Mucosa of gallbladder (tissue), 1 donor: ENCODE data around the gene PTGR3. TPM values are rescaled to one million over a fixed set of nuclear protein-coding genes. Genes with fewer than 3 reads are reported as not detected.

ENCODE experiments used
- DNase-seq: peaks from one replicate; pipeline ENCODE4 v3.0.0-alpha.2; 2020; ENCODE audit warnings: low spot score
- total RNA-seq: library from RNA; stranded (reverse); gene quantifications from one replicate; pipeline ENCODE4 v1.2.1, GENCODE V29; 2021
- donor health status: DM: no; HTN: no; CAD: no.

PTGR3 gene
- total RNA-seq, 1 donor from 2014 or later = 41.1 TPM

- DNase-seq = no peak
Measured at GRCh38 chr18:75215663-75216062, 6.7 kb upstream of the PTGR3 start.

- peak; percentile 77 for DNase-seq
Measured at GRCh38 chr18:75214766-75215510, 6.0 kb upstream of the PTGR3 start.

GRCh38 chr18:75214332-75214690 is 5.4 kb upstream of the PTGR3 start:
- DNase-seq = no peak

GRCh38 chr18:75213611-75214331 is 4.8 kb upstream of the PTGR3 start:
- DNase-seq = peak; percentile 56

GRCh38 chr18:75212751-75213090 is 3.8 kb upstream of the PTGR3 start:
- DNase-seq = no peak

- DNase-seq = no peak
Measured at GRCh38 chr18:75211953-75212750, 3.2 kb upstream of the PTGR3 start.

- no peak for DNase-seq
Measured at GRCh38 chr18:75211626-75211952, 2.6 kb upstream of the PTGR3 start.

GRCh38 chr18:75211002-75211621 is 2.2 kb upstream of the PTGR3 start:
- no peak for DNase-seq

GRCh38 chr18:75210274-75211001 is 1.5 kb upstream of the PTGR3 start, which contains the start of gene TSHZ1:
Gene TSHZ1 (plus strand): TSS chr18:75210797. CDS start chr18:75211877, 1,080 bp downstream.
- peak; percentile 78 for DNase-seq

GRCh38 chr18:75209951-75210258 is 966 bp upstream of the PTGR3 start:
- DNase-seq = no peak

GRCh38 chr18:75208836-75209128 is 157 bp downstream of the PTGR3 start:
- no peak for DNase-seq

- DNase-seq = peak; percentile 41
Measured at GRCh38 chr18:75208155-75208835, 644 bp downstream of the PTGR3 start.

GRCh38 chr18:75207310-75208154 is 1.4 kb downstream of the PTGR3 start:
- DNase-seq = no peak

- no peak for DNase-seq
Measured at GRCh38 chr18:75206452-75207309, 2.3 kb downstream of the PTGR3 start.

GRCh38 chr18:75205514-75206132 is 3.3 kb downstream of the PTGR3 start:
- no peak for DNase-seq

GRCh38 chr18:75204732-75205513 is 4.0 kb downstream of the PTGR3 start:
- no peak for DNase-seq

- DNase-seq = no peak
Measured at GRCh38 chr18:75204269-75204731, 4.6 kb downstream of the PTGR3 start.
